M059J (cell line): Measurements from ENCODE around the gene DBNDD2. TPM values are rescaled to one million over a fixed set of nuclear protein-coding genes. Genes with fewer than 3 reads are reported as not detected.

Experiments
- DNase-seq: peaks from one replicate; pipeline ENCODE4 v3.0.0-alpha.2; 2012; ENCODE audit warnings: low read depth
- total RNA-seq: library from RNA; depleted of rRNA; stranded (reverse); fragments of >200 nt; shearing (Covaris generic); gene quantifications from 2 replicates; pipeline ENCODE4 v1.2.3, GENCODE V29; 2014; rRNA removed

The DBNDD2 gene
- total RNA-seq, result 15.4 and 17.6 TPM in 2 replicates

GRCh38 chr20:45407783-45408645, at the start of gene DBNDD2:
Gene DBNDD2 (plus strand): TSS chr20:45408289. CDS start chr20:45408468, 179 bp downstream.
- no peak for DNase-seq

- DNase-seq, result peak; percentile 91
Observed at GRCh38 chr20:45359069-45359405, 49.1 kb upstream of the DBNDD2 start.

GRCh38 chr20:45359406-45360148, 48.5 kb upstream of the DBNDD2 start:
- DNase-seq, result peak; percentile 89

- DNase-seq, result no peak
Observed at GRCh38 chr20:45361793-45362192, 46.3 kb upstream of the DBNDD2 start.

- peak; percentile 100 for DNase-seq
Observed at GRCh38 chr20:45362804-45363610, 45.1 kb upstream of the DBNDD2 start, which contains the start of gene SYS1. Gene SYS1 (plus strand): TSS chr20:45363156. CDS start chr20:45363532, 376 bp downstream.

GRCh38 chr20:45363611-45364492, 44.2 kb upstream of the DBNDD2 start:
- DNase-seq, result no peak

- no peak for DNase-seq
Observed at GRCh38 chr20:45365444-45365970, 42.6 kb upstream of the DBNDD2 start.

GRCh38 chr20:45366192-45366591, 41.9 kb upstream of the DBNDD2 start:
- DNase-seq, result no peak

- DNase-seq, result no peak
Observed at GRCh38 chr20:45366631-45367030, 41.5 kb upstream of the DBNDD2 start.

- DNase-seq, result no peak
Observed at GRCh38 chr20:45367126-45367525, 41.0 kb upstream of the DBNDD2 start.

- DNase-seq, result no peak
Observed at GRCh38 chr20:45368221-45368980, 39.7 kb upstream of the DBNDD2 start.

- DNase-seq, result no peak
Observed at GRCh38 chr20:45370571-45371160, 37.4 kb upstream of the DBNDD2 start.

- DNase-seq, result no peak
Observed at GRCh38 chr20:45372241-45372640, 35.8 kb upstream of the DBNDD2 start.

- no peak for DNase-seq
Observed at GRCh38 chr20:45372646-45373352, 35.3 kb upstream of the DBNDD2 start.

- peak; percentile 41 for DNase-seq
Observed at GRCh38 chr20:45373353-45374100, 34.6 kb upstream of the DBNDD2 start.

GRCh38 chr20:45374101-45374467, 34.0 kb upstream of the DBNDD2 start:
- no peak for DNase-seq

GRCh38 chr20:45374966-45375365, 33.1 kb upstream of the DBNDD2 start:
- DNase-seq, result no peak

GRCh38 chr20:45377269-45377668, 30.8 kb upstream of the DBNDD2 start:
- no peak for DNase-seq
